ENCODE results near the gene CSTB. TPM values are rescaled to one million over a fixed set of nuclear protein-coding genes. Genes with fewer than 3 reads are reported as not detected.

The CSTB gene
- total and polyA plus RNA-seq, 7 experiments from 2014 or later: 14.7 to 66.5 (median 37.9) TPM

- H3K36me3 Mint-ChIP-seq: peaks cover 0 to 6% (median 4%) of the 10 kb centered on the region in 5 donors
- H3K4me1 ChIP-seq (ENCODE audit: control insufficient read depth in 2 of 2, insufficient read depth in 2 of 2, low read length in 2 of 2): peaks cover 14 to 25% of the 10 kb centered on the region in 2 donors
- ChIA-PET POLR2A (interaction anchor here (0.6 to 1.3 kb wide), 3 partner anchors 8 to 63 kb away, joined by 3 to 4 read pairs (median 3); partner anchors contain the start of gene PDXK), CTCF (no interaction called here)
- no peak overlapping the region for H3K4me3 ChIP-seq (ENCODE audit: low read length)
- no peaks in the 10 kb centered on the region for H3K27me3 Mint-ChIP-seq
- H3K36me3 ChIP-seq (ENCODE audit: control insufficient read depth in 2 of 3, insufficient read depth in 3 of 3, low read length in 3 of 3): peaks cover 0 to 5% (median 0%) of the 10 kb centered on the region in 3 experiments
- H3K9me3 ChIP-seq (ENCODE audit: control insufficient read depth in 2 of 3, low read length in 3 of 3): no peaks in the 10 kb centered on the region
- DNase-seq: no peak
- peak overlapping the region; percentile 38 to 92 (median 82) for H3K4me3 Mint-ChIP-seq
- H3K9me3 Mint-ChIP-seq: no peaks in the 10 kb centered on the region
- H3K27ac Mint-ChIP-seq: peak overlapping the region in 8 of 9 donors; percentile 32 to 81 (median 72)
- no peak overlapping the region for H3K27ac ChIP-seq (ENCODE audit: low read depth, low read length)
- no peak for ATAC-seq
- intact Hi-C loops (cut with micrococcal nuclease): loop anchor here in 1 of 2 donors (5.0 kb wide), 1 partner anchor 50 kb away; the partner anchor contains the start of gene CSTB
- H3K27me3 ChIP-seq (ENCODE audit: control insufficient read depth in 2 of 2, insufficient read depth in 2 of 2, low read length in 2 of 2): no peaks in the 10 kb centered on the region
- peaks cover 43 to 65% (median 51%) of the 10 kb centered on the region in 7 donors for H3K4me1 Mint-ChIP-seq
These were observed 49.2 kb downstream of the CSTB start for GRCh38 chr21:43726686-43727518.

Other genes starting within 250 kb of the CSTB start
- 1 to 10 TPM in 1 of 5 experiments, under 1 TPM in 4; 0.31 to 1.4 (median 0.91) TPM for gene HSF2BP, start 116.8 kb downstream of the CSTB start, total RNA-seq
- gene HSF2BP, start 116.8 kb downstream of the CSTB start, polyA plus RNA-seq: under 1 TPM; 0.28 to 0.81 TPM
- 10 to 100 TPM; 23.9 to 44.2 (median 39.6) TPM for gene RRP1B, start 116.7 kb downstream of the CSTB start, total RNA-seq
- gene RRP1B, start 116.7 kb downstream of the CSTB start, polyA plus RNA-seq: 10 to 100 TPM; 32.8 to 49.3 TPM
- 100 to 1,000 TPM in 1 of 5 experiments, 10 to 100 TPM in 4; 71.1 to 103 (median 97.0) TPM for gene PDXK, start 57.2 kb downstream of the CSTB start, total RNA-seq
- gene PDXK, start 57.2 kb downstream of the CSTB start, polyA plus RNA-seq: 10 to 100 TPM; 27.8 to 40.3 TPM
- 10 to 100 TPM; 24.2 to 33.1 (median 28.8) TPM for gene RRP1, start 13.3 kb upstream of the CSTB start, total RNA-seq
- 10 to 100 TPM; 10.1 to 21.8 TPM for gene RRP1, start 13.3 kb upstream of the CSTB start, polyA plus RNA-seq
- gene AGPAT3, start 88.9 kb upstream of the CSTB start, total RNA-seq: 100 to 1,000 TPM in 1 of 5 experiments, 10 to 100 TPM in 4; 58.4 to 121 (median 69.0) TPM
- gene AGPAT3, start 88.9 kb upstream of the CSTB start, polyA plus RNA-seq: 10 to 100 TPM; 11.4 to 16.1 TPM
- gene TRAPPC10, start 236.0 kb upstream of the CSTB start, total RNA-seq: 100 to 1,000 TPM in 2 of 5 experiments, 10 to 100 TPM in 3; 80.6 to 119 (median 93.2) TPM
- 10 to 100 TPM; 15.6 to 26.5 TPM for gene TRAPPC10, start 236.0 kb upstream of the CSTB start, polyA plus RNA-seq